ENCODE results near the gene MAP3K3. TPM values are rescaled to one million over a fixed set of nuclear protein-coding genes. Genes with fewer than 3 reads are reported as not detected.

MAP3K3 gene
- total and polyA plus RNA-seq, 9 of the 15 experiments (the other 6 are each of a cell fraction or from before 2014, with no cell fraction given): 0.69 to 16.5 (median 12.1) TPM

DNA sequence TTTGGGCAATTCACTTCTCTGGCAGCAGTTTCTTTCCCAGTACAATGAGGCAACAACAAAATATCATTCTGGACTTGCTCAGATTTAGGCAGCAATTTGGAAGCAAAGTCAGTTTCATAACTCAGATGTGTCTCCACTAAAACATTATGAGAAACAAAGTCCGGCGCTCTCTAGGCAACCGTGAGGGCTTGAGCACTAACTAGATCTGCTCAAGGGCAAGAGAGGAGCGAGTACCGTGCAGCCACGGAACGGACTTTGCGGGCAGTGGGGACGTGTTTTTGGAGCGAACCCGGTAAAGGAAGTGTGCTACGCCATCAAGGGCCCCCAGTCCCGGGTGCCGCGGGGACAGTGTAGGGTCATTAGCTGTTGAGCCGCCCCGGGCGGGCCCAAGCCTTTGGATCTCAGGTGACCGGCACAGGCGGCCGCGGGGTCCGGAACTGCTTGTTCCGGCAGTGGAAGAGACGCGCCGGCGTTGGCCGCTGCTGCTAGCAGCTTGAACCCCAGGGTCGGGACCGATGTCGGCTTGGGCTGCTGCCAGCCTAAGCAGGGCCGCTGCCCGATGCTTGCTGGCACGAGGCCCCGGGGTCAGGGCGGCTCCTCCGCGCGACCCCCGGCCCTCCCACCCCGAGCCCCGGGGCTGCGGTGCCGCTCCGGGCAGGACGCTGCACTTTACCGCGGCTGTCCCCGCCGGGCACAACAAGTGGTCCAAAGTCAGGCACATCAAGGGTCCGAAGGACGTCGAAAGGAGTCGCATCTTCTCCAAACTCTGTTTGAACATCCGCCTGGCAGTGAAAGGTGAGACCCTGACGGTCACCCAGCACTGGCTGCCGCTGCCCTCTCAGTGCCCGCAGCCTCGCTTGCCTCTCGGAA is 21.4 kb upstream of the MAP3K3 start, which contains the start of gene TACO1 (continued):
- TF ChIP-seq, protein P1, sequence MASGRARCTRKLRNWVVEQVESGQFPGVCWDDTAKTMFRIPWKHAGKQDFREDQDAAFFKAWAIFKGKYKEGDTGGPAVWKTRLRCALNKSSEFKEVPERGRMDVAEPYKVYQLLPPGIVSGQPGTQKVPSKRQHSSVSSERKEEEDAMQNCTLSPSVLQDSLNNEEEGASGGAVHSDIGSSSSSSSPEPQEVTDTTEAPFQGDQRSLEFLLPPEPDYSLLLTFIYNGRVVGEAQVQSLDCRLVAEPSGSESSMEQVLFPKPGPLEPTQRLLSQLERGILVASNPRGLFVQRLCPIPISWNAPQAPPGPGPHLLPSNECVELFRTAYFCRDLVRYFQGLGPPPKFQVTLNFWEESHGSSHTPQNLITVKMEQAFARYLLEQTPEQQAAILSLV (tag; IDR thresholded peaks at IDR 0.05): no peak
- TF ChIP-seq SRF (CRISPR knock-in tag; IDR thresholded peaks at IDR 0.05) (peak in 1 of 2 experiments; percentile 19; a peak in 1 of 4 replicates), ARID2 (IDR thresholded peaks at IDR 0.05) (no peak), ZNF695 (CRISPR knock-in tag; IDR thresholded peaks at IDR 0.05) (no peak), ZNF408 (CRISPR knock-in tag; IDR thresholded peaks at IDR 0.05; ENCODE audit: low read depth) (no peak), POLR2H (tag; IDR thresholded peaks at IDR 0.05; ENCODE audit: low read depth) (no peak; the same call in 1 of the 2 replicates), CCNT2 (IDR thresholded peaks at IDR 0.05; ENCODE audit: borderline replicate concordance, extremely low read depth, insufficient read length, low read depth, low read length) (peak; percentile 5), KDM2B (CRISPR knock-in tag; IDR thresholded peaks at IDR 0.05) (no peak; the same call in 1 of the 2 replicates), NCOA6 (IDR thresholded peaks at IDR 0.05) (no peak), SETDB1 (IDR thresholded peaks at IDR 0.05; ENCODE audit: low read length) (no peak), CBX1 (IDR thresholded peaks at IDR 0.05; ENCODE audit: low read depth) (peak; percentile 88), SMAD3 (CRISPR knock-in tag; conservative IDR thresholded peaks at IDR 0.05) (peak; percentile 65; the same call in 1 of the 2 replicates), ZNF583 (CRISPR knock-in tag; IDR thresholded peaks at IDR 0.05) (peak; percentile 32; the same call in 1 of the 2 replicates), CBX5 (IDR thresholded peaks at IDR 0.05; ENCODE audit: borderline replicate concordance, low read depth) (0 out of 2 replicates have a peak, but pooled peaks have one; percentile 48), ZNF436 (CRISPR knock-in tag; IDR thresholded peaks at IDR 0.05) (0 out of 2 replicates have a peak, but pooled peaks have one; percentile 61), FOXP1 (CRISPR knock-in tag; IDR thresholded peaks at IDR 0.05) (peak; percentile 62)
- TF ChIP-seq, protein P2, sequence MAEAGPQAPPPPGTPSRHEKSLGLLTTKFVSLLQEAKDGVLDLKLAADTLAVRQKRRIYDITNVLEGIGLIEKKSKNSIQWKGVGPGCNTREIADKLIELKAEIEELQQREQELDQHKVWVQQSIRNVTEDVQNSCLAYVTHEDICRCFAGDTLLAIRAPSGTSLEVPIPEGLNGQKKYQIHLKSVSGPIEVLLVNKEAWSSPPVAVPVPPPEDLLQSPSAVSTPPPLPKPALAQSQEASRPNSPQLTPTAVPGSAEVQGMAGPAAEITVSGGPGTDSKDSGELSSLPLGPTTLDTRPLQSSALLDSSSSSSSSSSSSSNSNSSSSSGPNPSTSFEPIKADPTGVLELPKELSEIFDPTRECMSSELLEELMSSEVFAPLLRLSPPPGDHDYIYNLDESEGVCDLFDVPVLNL (CRISPR knock-in tag; IDR thresholded peaks at IDR 0.05; ENCODE audit: low read depth): no peak
- TF ChIP-seq, protein P3, sequence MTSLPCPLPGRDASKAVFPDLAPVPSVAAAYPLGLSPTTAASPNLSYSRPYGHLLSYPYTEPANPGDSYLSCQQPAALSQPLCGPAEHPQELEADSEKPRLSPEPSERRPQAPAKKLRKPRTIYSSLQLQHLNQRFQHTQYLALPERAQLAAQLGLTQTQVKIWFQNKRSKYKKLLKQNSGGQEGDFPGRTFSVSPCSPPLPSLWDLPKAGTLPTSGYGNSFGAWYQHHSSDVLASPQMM (CRISPR knock-in tag; IDR thresholded peaks at IDR 0.05): no peak
- TF ChIP-seq, protein P4, sequence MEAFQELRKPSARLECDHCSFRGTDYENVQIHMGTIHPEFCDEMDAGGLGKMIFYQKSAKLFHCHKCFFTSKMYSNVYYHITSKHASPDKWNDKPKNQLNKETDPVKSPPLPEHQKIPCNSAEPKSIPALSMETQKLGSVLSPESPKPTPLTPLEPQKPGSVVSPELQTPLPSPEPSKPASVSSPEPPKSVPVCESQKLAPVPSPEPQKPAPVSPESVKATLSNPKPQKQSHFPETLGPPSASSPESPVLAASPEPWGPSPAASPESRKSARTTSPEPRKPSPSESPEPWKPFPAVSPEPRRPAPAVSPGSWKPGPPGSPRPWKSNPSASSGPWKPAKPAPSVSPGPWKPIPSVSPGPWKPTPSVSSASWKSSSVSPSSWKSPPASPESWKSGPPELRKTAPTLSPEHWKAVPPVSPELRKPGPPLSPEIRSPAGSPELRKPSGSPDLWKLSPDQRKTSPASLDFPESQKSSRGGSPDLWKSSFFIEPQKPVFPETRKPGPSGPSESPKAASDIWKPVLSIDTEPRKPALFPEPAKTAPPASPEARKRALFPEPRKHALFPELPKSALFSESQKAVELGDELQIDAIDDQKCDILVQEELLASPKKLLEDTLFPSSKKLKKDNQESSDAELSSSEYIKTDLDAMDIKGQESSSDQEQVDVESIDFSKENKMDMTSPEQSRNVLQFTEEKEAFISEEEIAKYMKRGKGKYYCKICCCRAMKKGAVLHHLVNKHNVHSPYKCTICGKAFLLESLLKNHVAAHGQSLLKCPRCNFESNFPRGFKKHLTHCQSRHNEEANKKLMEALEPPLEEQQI (IDR thresholded peaks at IDR 0.05): peak; percentile 90
